ENCODE measurements around the gene ZNF25. TPM values are rescaled to one million over a fixed set of nuclear protein-coding genes. Genes with fewer than 3 reads are reported as not detected.

Gene ZNF25
- total RNA-seq, 1 experiment from 2014 or later: 0.44 TPM

DNA sequence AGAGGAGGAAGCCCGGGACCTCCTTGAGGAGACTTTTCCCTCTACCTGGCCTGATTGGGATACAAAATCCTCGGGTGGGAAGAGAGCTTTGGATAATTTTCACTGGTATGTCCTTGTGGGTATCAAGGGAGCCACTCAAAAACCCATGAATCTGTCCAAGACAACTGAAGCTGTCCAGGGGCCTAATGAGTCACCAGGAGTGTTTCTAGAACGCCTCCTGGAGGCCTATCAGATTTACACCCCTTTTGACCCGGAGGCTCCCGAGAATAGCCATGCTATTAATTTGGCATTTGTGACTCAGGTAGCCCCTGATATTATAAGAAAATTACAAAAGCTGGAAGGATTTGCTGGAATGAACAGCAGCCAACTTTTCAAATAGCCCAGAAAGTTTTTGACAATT lies 38.6 kb downstream of the ZNF25 start:
- peaks cover 5% of the 10 kb centered on the region; the same call in 1 of the 2 replicates for H3K27me3 Mint-ChIP-seq (ENCODE audit: low read depth)
- no peak overlapping the region for H3K4me3 Mint-ChIP-seq
- no peaks in the 10 kb centered on the region for H3K4me1 Mint-ChIP-seq
- ATAC-seq (no peak), DNase-seq (ENCODE audit: low spot score) (no peak)
- ChIA-PET POLR2A (no interaction called here), CTCF (no interaction called here)
- TF ChIP-seq ZMAT4 (CRISPR knock-in tag; IDR thresholded peaks at IDR 0.05) (no peak), TEAD4 (CRISPR knock-in tag; IDR thresholded peaks at IDR 0.05) (no peak), TEAD1 (CRISPR knock-in tag; IDR thresholded peaks at IDR 0.05) (no peak), ZNF396 (CRISPR knock-in tag; IDR thresholded peaks at IDR 0.05; ENCODE audit: borderline replicate concordance) (no peak), NR3C1 (CRISPR knock-in tag; conservative IDR thresholded peaks at IDR 0.05; ENCODE audit: low read depth) (no peak), GTF2I (CRISPR knock-in tag; conservative IDR thresholded peaks at IDR 0.05) (no peak), ETV6 (CRISPR knock-in tag; IDR thresholded peaks at IDR 0.05) (no peak), JUN (CRISPR knock-in tag; IDR thresholded peaks at IDR 0.05) (no peak), ZNF219 (CRISPR knock-in tag; IDR thresholded peaks at IDR 0.05; ENCODE audit: borderline replicate concordance) (no peak), STAT6 (CRISPR knock-in tag; conservative IDR thresholded peaks at IDR 0.05; ENCODE audit: low read depth) (no peak), HMGXB4 (CRISPR knock-in tag; IDR thresholded peaks at IDR 0.05) (no peak), ELF4 (CRISPR knock-in tag; IDR thresholded peaks at IDR 0.05; ENCODE audit: low read depth) (no peak), FOXJ3 (CRISPR knock-in tag; IDR thresholded peaks at IDR 0.05; ENCODE audit: borderline replicate concordance) (no peak), ZNF263 (CRISPR knock-in tag; IDR thresholded peaks at IDR 0.05; ENCODE audit: low read depth) (no peak), EMX1 (CRISPR knock-in tag; IDR thresholded peaks at IDR 0.05) (no peak), NFATC4 (CRISPR knock-in tag; IDR thresholded peaks at IDR 0.05) (no peak), SP1 (CRISPR knock-in tag; conservative IDR thresholded peaks at IDR 0.05) (no peak), SOX15 (CRISPR knock-in tag; IDR thresholded peaks at IDR 0.05) (no peak)
- TF ChIP-seq, protein P1, sequence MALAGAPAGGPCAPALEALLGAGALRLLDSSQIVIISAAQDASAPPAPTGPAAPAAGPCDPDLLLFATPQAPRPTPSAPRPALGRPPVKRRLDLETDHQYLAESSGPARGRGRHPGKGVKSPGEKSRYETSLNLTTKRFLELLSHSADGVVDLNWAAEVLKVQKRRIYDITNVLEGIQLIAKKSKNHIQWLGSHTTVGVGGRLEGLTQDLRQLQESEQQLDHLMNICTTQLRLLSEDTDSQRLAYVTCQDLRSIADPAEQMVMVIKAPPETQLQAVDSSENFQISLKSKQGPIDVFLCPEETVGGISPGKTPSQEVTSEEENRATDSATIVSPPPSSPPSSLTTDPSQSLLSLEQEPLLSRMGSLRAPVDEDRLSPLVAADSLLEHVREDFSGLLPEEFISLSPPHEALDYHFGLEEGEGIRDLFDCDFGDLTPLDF (CRISPR knock-in tag; IDR thresholded peaks at IDR 0.05): no peak
- H3K36me3 Mint-ChIP-seq: peaks cover 74% of the 10 kb centered on the region
- H3K9me3 Mint-ChIP-seq: peaks cover 86% of the 10 kb centered on the region
- no peak overlapping the region for H3K27ac Mint-ChIP-seq

DNA sequence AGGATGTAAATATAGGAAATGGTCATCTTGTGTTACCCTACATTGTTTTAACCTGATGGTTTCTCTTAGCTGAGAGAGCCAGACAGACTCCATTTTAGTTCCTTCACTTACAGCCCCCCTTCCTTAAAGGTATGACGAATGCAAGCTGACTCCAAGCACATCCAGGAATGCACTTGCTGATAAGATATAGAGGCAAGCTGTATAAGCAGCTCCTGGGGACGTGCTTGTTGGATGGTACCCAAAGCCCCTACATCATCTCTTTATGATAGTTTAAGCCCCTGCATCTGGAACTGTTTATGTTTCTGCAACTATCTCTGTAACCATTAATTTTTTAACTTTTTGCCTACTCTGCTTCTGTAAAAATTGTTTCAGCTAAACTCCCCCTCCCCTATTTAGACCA lies 41.7 kb downstream of the ZNF25 start:
- no peak for DNase-seq (ENCODE audit: low spot score)
- Mint-ChIP-seq H3K9me3 (peaks cover 72% of the 10 kb centered on the region), H3K4me3 (no peak overlapping the region), H3K4me1 (no peaks in the 10 kb centered on the region), H3K36me3 (peaks cover 73% of the 10 kb centered on the region), H3K27ac (no peak overlapping the region), H3K27me3 (ENCODE audit: low read depth) (peaks cover 10% of the 10 kb centered on the region)
- ChIA-PET CTCF (no interaction called here), POLR2A (no interaction called here)
- no peak for ATAC-seq
- TF ChIP-seq ZBTB21 (CRISPR knock-in tag; IDR thresholded peaks at IDR 0.05; ENCODE audit: borderline replicate concordance) (no peak), TP53 (CRISPR knock-in tag; IDR thresholded peaks at IDR 0.05) (no peak), TEAD1 (CRISPR knock-in tag; IDR thresholded peaks at IDR 0.05) (no peak), E2F5 (CRISPR knock-in tag; IDR thresholded peaks at IDR 0.05) (no peak), ZNF423 (CRISPR knock-in tag; IDR thresholded peaks at IDR 0.05) (no peak), IRF2 (CRISPR knock-in tag; IDR thresholded peaks at IDR 0.05; ENCODE audit: borderline replicate concordance, low read depth) (no peak)
- TF ChIP-seq, protein P2, sequence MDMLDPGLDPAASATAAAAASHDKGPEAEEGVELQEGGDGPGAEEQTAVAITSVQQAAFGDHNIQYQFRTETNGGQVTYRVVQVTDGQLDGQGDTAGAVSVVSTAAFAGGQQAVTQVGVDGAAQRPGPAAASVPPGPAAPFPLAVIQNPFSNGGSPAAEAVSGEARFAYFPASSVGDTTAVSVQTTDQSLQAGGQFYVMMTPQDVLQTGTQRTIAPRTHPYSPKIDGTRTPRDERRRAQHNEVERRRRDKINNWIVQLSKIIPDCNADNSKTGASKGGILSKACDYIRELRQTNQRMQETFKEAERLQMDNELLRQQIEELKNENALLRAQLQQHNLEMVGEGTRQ (CRISPR knock-in tag; IDR thresholded peaks at IDR 0.05): no peak
- TF ChIP-seq, protein P3, sequence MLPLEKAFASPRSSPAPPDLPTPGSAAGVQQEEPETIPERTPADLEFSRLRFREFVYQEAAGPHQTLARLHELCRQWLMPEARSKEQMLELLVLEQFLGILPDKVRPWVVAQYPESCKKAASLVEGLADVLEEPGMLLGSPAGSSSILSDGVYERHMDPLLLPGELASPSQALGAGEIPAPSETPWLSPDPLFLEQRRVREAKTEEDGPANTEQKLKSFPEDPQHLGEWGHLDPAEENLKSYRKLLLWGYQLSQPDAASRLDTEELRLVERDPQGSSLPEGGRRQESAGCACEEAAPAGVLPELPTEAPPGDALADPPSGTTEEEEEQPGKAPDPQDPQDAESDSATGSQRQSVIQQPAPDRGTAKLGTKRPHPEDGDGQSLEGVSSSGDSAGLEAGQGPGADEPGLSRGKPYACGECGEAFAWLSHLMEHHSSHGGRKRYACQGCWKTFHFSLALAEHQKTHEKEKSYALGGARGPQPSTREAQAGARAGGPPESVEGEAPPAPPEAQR (CRISPR knock-in tag; IDR thresholded peaks at IDR 0.05): no peak
